Fibroblast of villous mesenchyme (primary cell): ENCODE results near the gene SNAI3. TPM values are rescaled to one million over a fixed set of nuclear protein-coding genes. Genes with fewer than 3 reads are reported as not detected.

Experiments used
- DNase-seq: peaks from one replicate; pipeline ENCODE4 v3.0.0-alpha.2; 2010; ENCODE audit warnings: low read depth
- H3K4me3 ChIP-seq: 2 replicates; pipeline ENCODE4 v1.5.1; 2011; ENCODE audit warnings: low read depth, mild to moderate bottlenecking, low read length
- total RNA-seq: library from RNA; depleted of rRNA; stranded (reverse); fragments of >200 nt; gene quantifications from 2 replicates; pipeline ENCODE4 v1.2.3, GENCODE V29; 2012
- TF ChIP-seq, protein P1 (sequence below): IDR thresholded peaks from 2 replicates; pipeline ENCODE4 v1.5.1; 2012; ENCODE audit warnings: low read depth, mild to moderate bottlenecking, low read length; ENCODE audit not compliant: insufficient read depth

The SNAI3 gene
- total RNA-seq, 1 donor = not detected

DNA sequence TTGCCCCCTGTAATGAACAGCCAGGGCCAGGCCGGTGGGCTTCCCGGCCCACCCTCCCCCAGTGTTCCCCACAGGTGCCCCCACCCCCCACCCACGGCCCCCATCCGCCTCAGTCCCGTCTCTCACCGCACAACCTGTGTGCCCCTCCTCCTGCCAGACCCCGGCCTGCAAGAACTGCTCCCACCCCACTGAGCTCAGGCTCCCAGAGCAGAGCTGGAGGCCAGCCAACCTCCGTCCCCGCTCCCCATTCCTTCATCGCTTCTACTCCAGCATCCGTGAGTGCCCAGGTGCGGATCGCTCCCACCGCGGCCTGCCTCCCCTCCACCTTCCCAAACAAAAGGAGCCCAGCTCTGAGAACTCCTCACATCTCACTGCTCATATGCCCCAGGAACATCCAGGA lies 27.6 kb downstream of the SNAI3 start:
- TF ChIP-seq, protein P1, sequence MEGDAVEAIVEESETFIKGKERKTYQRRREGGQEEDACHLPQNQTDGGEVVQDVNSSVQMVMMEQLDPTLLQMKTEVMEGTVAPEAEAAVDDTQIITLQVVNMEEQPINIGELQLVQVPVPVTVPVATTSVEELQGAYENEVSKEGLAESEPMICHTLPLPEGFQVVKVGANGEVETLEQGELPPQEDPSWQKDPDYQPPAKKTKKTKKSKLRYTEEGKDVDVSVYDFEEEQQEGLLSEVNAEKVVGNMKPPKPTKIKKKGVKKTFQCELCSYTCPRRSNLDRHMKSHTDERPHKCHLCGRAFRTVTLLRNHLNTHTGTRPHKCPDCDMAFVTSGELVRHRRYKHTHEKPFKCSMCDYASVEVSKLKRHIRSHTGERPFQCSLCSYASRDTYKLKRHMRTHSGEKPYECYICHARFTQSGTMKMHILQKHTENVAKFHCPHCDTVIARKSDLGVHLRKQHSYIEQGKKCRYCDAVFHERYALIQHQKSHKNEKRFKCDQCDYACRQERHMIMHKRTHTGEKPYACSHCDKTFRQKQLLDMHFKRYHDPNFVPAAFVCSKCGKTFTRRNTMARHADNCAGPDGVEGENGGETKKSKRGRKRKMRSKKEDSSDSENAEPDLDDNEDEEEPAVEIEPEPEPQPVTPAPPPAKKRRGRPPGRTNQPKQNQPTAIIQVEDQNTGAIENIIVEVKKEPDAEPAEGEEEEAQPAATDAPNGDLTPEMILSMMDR = no peak
- H3K4me3 ChIP-seq = no peak overlapping the region
- DNase-seq = no peak

DNA sequence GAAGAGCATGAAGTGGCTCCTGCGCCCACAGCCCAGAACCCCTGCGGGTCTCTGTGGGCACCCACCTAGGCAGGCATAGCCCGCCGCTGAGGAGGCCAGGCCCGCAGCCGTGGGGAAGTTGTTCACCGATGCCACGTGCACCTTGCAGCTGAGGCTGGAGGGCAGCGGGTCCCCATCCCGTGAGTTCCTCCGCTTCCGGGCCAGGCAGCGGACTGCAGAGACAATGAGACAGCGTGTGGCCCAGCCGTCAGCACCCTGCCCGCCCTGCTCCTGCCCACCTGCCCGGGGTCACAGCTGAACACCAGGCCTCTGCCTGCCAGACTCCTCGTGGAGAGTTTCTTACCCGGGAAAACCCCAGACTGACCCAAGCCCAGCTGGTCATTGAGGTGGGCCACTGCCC lies 28.9 kb downstream of the SNAI3 start:
- H3K4me3 ChIP-seq = no peak overlapping the region
- no peak for DNase-seq
- TF ChIP-seq, protein P1 = no peak

DNA sequence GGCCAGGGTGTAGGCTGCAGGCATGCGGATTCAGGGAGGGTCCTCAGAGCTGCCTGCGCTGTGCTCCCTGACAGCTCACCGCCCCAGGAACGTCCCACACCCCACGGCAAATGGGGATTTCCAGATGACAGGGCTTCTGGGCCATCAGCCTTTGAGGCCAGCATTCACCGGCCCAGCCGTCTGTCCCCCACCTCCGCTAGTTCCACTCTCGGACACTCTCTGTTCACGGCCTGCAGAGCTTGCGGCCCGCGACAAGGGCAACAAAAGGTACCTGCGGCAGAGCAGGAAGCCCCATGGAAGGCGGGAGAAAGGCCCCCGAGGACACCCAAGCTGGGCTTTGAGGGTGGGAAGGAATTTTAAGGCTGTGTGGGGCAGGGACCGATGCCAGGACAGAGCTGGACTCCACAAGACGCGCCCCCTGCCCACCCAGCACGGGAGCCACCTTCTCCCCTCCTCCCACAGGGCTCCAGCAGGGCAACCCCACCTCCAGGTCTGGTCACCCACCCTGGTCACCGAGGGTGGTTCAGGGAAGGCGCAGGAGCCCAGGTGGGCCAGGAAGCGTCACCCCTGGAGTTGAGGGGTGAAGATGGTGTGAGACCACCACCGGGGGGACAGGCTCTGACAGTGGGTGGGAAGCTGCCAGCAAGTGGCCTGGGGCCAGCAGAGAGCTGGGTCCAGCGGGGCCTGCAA lies 29.9 kb downstream of the SNAI3 start:
- DNase-seq = no peak
- TF ChIP-seq, protein P1 = no peak
- no peak overlapping the region for H3K4me3 ChIP-seq

DNA sequence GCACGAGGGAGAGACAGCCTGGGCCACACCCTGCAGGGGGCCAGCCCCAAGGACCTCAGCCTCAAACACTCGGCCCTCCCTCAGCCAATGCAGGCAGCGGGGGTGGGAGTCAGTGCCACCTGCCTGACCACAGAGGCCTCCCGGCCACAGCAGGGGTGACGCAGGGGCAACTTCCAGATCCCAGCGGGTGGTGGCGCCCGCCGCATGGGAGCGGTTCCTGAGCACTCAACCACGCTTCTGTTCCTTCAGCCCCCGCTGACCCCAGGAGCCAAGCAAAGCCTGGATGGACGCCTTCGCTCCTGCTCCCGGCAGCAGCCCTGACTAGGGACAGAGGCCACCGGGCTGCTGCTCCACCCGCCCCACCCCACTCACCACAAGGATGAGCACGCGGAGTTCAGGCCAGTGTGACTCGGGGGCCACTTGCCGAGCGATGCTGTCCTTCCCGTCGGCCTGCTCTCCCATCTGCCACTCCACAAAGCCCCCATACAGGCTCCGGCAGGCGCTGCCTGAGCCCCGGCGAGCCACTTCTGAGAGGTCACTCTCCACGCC lies 30.5 kb downstream of the SNAI3 start:
- TF ChIP-seq, protein P1 = no peak
- DNase-seq = no peak
- H3K4me3 ChIP-seq = no peak overlapping the region

- H3K4me3 ChIP-seq = no peak overlapping the region
- TF ChIP-seq, protein P1 = no peak
- no peak for DNase-seq
Observed at GRCh38 chr16:88655053-88655732, 31.1 kb downstream of the SNAI3 start.

- H3K4me3 ChIP-seq = no peak overlapping the region
- TF ChIP-seq, protein P1 = no peak
- DNase-seq = no peak
Observed at GRCh38 chr16:88654363-88655052, 31.8 kb downstream of the SNAI3 start.
